HepG2 (cell line): ENCODE measurements around the gene BBLN. TPM values are rescaled to one million over a fixed set of nuclear protein-coding genes. Genes with fewer than 3 reads are reported as not detected.

Experiments used
- AKNA ChIP-seq: sonication (generic); formaldehyde crosslinking; IDR thresholded peaks from 2 replicates; pipeline ENCODE4 v1.4.0; 2020; ENCODE audit warnings: missing genetic modification reagents, borderline replicate concordance
- GATA4 ChIP-seq: sonication (generic); IDR thresholded peaks from 2 replicates; pipeline ENCODE4 v1.6.1; 2016; ENCODE audit warnings: antibody characterized with exemption, low read depth, borderline replicate concordance
- GTF3A ChIP-seq: sonication (generic); formaldehyde crosslinking; conservative IDR thresholded peaks from 2 replicates; pipeline ENCODE4 v1.4.0; 2020; ENCODE audit warnings: mild to moderate bottlenecking, missing genetic modification reagents
- HNF4G ChIP-seq, 2 experiments: sonication (generic) in 1 of 2; formaldehyde crosslinking in 1 of 2; IDR thresholded peaks; 2 replicates each; pipeline versions ENCODE4 v1.4.0 to v1.6.1; 2011 to 2020; ENCODE audit warnings: borderline replicate concordance in 2 of 2, low read depth in 2 of 2, mild to moderate bottlenecking in 2 of 2, low read length in 1 of 2, missing genetic modification reagents in 1 of 2, moderate library complexity in 1 of 2
- KAT8 ChIP-seq: IDR thresholded peaks from 2 replicates; pipeline ENCODE4 v1.6.1; 2016; ENCODE audit warnings: missing genetic modification reagents, missing compliant biosample characterization
- KLF13 ChIP-seq: sonication (generic); formaldehyde crosslinking; IDR thresholded peaks from 2 replicates; pipeline ENCODE4 v1.4.0; 2020; ENCODE audit warnings: mild to moderate bottlenecking, missing genetic modification reagents
- KLF6 ChIP-seq: IDR thresholded peaks from 2 replicates; pipeline ENCODE4 v1.8.0; 2016; ENCODE audit warnings: missing biosample characterization, missing genetic modification reagents
- MTA3 ChIP-seq: sonication (generic); formaldehyde crosslinking; IDR thresholded peaks from 2 replicates; pipeline ENCODE4 v1.4.0; 2020; ENCODE audit warnings: missing genetic modification reagents
- NRL ChIP-seq: sonication (generic); formaldehyde crosslinking; IDR thresholded peaks from 2 replicates; pipeline ENCODE4 v1.5.0; 2020; ENCODE audit warnings: missing genetic modification reagents, mild to moderate bottlenecking, moderate library complexity, borderline replicate concordance
- POLR2AphosphoS2 ChIP-seq: IDR thresholded peaks from 2 replicates; pipeline ENCODE4 v1.6.1; 2011; ENCODE audit warnings: low read depth, low read length, improper control_type of control experiment
- REPIN1 ChIP-seq: sonication (generic); formaldehyde crosslinking; IDR thresholded peaks from 2 replicates; pipeline ENCODE4 v1.8.0; 2022; ENCODE audit warnings: missing genetic modification reagents, low read depth, mild to moderate bottlenecking, borderline replicate concordance
- SMC3 ChIP-seq: IDR thresholded peaks from 2 replicates; pipeline ENCODE4 v1.6.1; 2011; ENCODE audit warnings: low read length, improper control_type of control experiment
- SOX5 ChIP-seq: IDR thresholded peaks from 2 replicates; pipeline ENCODE4 v1.6.1; 2016; ENCODE audit warnings: borderline replicate concordance
- TSC22D2 ChIP-seq: sonication (generic); formaldehyde crosslinking; IDR thresholded peaks from 2 replicates; pipeline ENCODE4 v1.5.1; 2020; ENCODE audit warnings: missing genetic modification reagents, mild to moderate bottlenecking, borderline replicate concordance
- YY1 ChIP-seq: IDR thresholded peaks from 2 replicates; pipeline ENCODE4 v1.6.1; 2011; ENCODE audit warnings: low read length, low read depth, moderate library complexity, mild to moderate bottlenecking; ENCODE audit not compliant: insufficient read depth, insufficient replicate concordance
- ZNF136 ChIP-seq: sonication (generic); formaldehyde crosslinking; IDR thresholded peaks from 2 replicates; pipeline ENCODE4 v1.8.1; 2022; ENCODE audit warnings: low read depth, mild to moderate bottlenecking, moderate library complexity, missing genetic modification reagents
- ZNF143 ChIP-seq: sonication (generic); formaldehyde crosslinking; IDR thresholded peaks from 2 replicates; pipeline ENCODE4 v1.4.0; 2020; ENCODE audit warnings: missing genetic modification reagents
- ZNF3 ChIP-seq: IDR thresholded peaks from 2 replicates; pipeline ENCODE4 v1.7.0; 2017; ENCODE audit warnings: inconsistent platforms
- ZNF335 ChIP-seq: sonication (generic); formaldehyde crosslinking; IDR thresholded peaks from 2 replicates; pipeline ENCODE4 v1.4.0; 2020; ENCODE audit warnings: missing genetic modification reagents
- ZNF34 ChIP-seq: sonication (generic); formaldehyde crosslinking; IDR thresholded peaks from 2 replicates; pipeline ENCODE4 v1.4.0; 2020; ENCODE audit warnings: mild to moderate bottlenecking, missing genetic modification reagents, borderline replicate concordance
- ZNF629 ChIP-seq: sonication (generic); formaldehyde crosslinking; conservative IDR thresholded peaks from 2 replicates; pipeline ENCODE4 v1.5.0; 2020; ENCODE audit warnings: missing genetic modification reagents
- ZNF792 ChIP-seq: IDR thresholded peaks from 2 replicates; pipeline ENCODE4 v1.6.1; 2016
- ZNF879 ChIP-seq: sonication (generic); formaldehyde crosslinking; IDR thresholded peaks from 2 replicates; pipeline ENCODE4 v1.8.1; 2023; ENCODE audit warnings: missing genetic modification reagents
- ZSCAN22 ChIP-seq: sonication (generic); formaldehyde crosslinking; IDR thresholded peaks from 2 replicates; pipeline ENCODE4 v1.4.0; 2020; ENCODE audit warnings: mild to moderate bottlenecking, missing genetic modification reagents
- polyA plus RNA-seq, 8 experiments: library from polyadenylated mRNA; depleted of rRNA in 3 of 8; stranded (reverse) in 7 of 8; unstranded in 1 of 8; fragments of >200 nt; fragmentation: Illumina TruSeq in 4 of 8; extraction: Trizol in 4 of 8; gene quantifications; 2 replicates each; pipeline versions ENCODE4 v1.2.1 to v1.2.3, GENCODE V29; 2011 to 2016; ENCODE audit warnings: low read depth in 4 of 8, missing spikeins in 1 of 8, mixed read lengths in 1 of 8; ENCODE audit not compliant: insufficient read depth in 1 of 8
- total RNA-seq, 5 experiments: library from RNA; depleted of rRNA; stranded (reverse); fragments of >200 nt; fragmentation: Illumina TruSeq; extraction: Trizol; gene quantifications; 2 replicates each; pipeline ENCODE4 v1.2.3, GENCODE V29; 2016; ENCODE audit warnings: low read depth in 1 of 5
- TF ChIP-seq, protein P1 (sequence below): sonication (generic); formaldehyde crosslinking; IDR thresholded peaks from 2 replicates; pipeline ENCODE4 v1.4.0; 2020; ENCODE audit warnings: missing genetic modification reagents

BBLN gene
- total and polyA plus RNA-seq, 2 of the 13 experiments (the other 11 are each of a cell fraction or from before 2014, with no cell fraction given), result 27.6 to 33.1 TPM

GRCh38 chr9:128117613-128118471, 42.2 kb upstream of the BBLN start (continued):
- peak; percentile 51 for TF ChIP-seq SOX5 (CRISPR knock-in tag)
- TF ChIP-seq MTA3 (CRISPR knock-in tag), result no peak
- 0 out of 2 replicates have a peak, but pooled peaks have one; percentile 35 for TF ChIP-seq GTF3A (CRISPR knock-in tag)
- peak; percentile 67; the same call in 1 of the 2 replicates for TF ChIP-seq NRL (CRISPR knock-in tag)
- TF ChIP-seq ZSCAN22 (CRISPR knock-in tag), result no peak
- 0 out of 2 replicates have a peak, but pooled peaks have one; percentile 34 for TF ChIP-seq HNF4G (IDR thresholded peaks at IDR 0.05; ENCODE audit: borderline replicate concordance, low read depth, low read length)
- 0 out of 2 replicates have a peak, but pooled peaks have one; percentile 48 for TF ChIP-seq HNF4G (CRISPR knock-in tag; IDR thresholded peaks at IDR 0.05; ENCODE audit: borderline replicate concordance, low read depth)
- 0 out of 2 replicates have a peak, but pooled peaks have one; percentile 48 for TF ChIP-seq ZNF34 (CRISPR knock-in tag)
- TF ChIP-seq AKNA, result no peak
- TF ChIP-seq TSC22D2 (CRISPR knock-in tag), result peak; percentile 57; the same call in 1 of the 2 replicates
- TF ChIP-seq POLR2AphosphoS2, result no peak
- peak; percentile 90 for TF ChIP-seq SMC3
- TF ChIP-seq KLF6, result no peak
- peak; percentile 77; the same call in 1 of the 2 replicates for TF ChIP-seq ZNF792 (CRISPR knock-in tag)
- no peak for TF ChIP-seq GATA4
- no peak for TF ChIP-seq ZNF879 (CRISPR knock-in tag)
- TF ChIP-seq, protein P1, sequence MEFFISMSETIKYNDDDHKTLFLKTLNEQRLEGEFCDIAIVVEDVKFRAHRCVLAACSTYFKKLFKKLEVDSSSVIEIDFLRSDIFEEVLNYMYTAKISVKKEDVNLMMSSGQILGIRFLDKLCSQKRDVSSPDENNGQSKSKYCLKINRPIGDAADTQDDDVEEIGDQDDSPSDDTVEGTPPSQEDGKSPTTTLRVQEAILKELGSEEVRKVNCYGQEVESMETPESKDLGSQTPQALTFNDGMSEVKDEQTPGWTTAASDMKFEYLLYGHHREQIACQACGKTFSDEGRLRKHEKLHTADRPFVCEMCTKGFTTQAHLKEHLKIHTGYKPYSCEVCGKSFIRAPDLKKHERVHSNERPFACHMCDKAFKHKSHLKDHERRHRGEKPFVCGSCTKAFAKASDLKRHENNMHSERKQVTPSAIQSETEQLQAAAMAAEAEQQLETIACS (CRISPR knock-in tag), result no peak
- TF ChIP-seq ZNF335 (CRISPR knock-in tag), result 0 out of 2 replicates have a peak, but pooled peaks have one; percentile 19
- 0 out of 2 replicates have a peak, but pooled peaks have one; percentile 42 for TF ChIP-seq ZNF136 (CRISPR knock-in tag)
- peak; percentile 51; the same call in 1 of the 2 replicates for TF ChIP-seq ZNF3
- no peak for TF ChIP-seq KLF13 (CRISPR knock-in tag)
- peak; percentile 79 for TF ChIP-seq YY1
- TF ChIP-seq ZNF143 (CRISPR knock-in tag), result peak; percentile 37; the same call in 1 of the 2 replicates
- peak; percentile 54 for TF ChIP-seq KAT8 (CRISPR knock-in tag)
- TF ChIP-seq ZNF629 (CRISPR knock-in tag), result peak; percentile 98
- TF ChIP-seq REPIN1, result peak; percentile 88; the same call in 1 of the 2 replicates
